HG02798 (cell line): ENCODE data around the gene IL1RAPL1.
A peak's percentile ranks its signal among the peaks of the same experiment; 100 is the strongest.

Experiments
- ATAC-seq: cut with Tn5 transposase; IDR thresholded peaks from one replicate; pipeline ENCODE4 v1.9.1; 2021; ENCODE audit warnings: mild to moderate bottlenecking; ENCODE audit not compliant: unreplicated experiment, poor library complexity

The IL1RAPL1 gene

DNA sequence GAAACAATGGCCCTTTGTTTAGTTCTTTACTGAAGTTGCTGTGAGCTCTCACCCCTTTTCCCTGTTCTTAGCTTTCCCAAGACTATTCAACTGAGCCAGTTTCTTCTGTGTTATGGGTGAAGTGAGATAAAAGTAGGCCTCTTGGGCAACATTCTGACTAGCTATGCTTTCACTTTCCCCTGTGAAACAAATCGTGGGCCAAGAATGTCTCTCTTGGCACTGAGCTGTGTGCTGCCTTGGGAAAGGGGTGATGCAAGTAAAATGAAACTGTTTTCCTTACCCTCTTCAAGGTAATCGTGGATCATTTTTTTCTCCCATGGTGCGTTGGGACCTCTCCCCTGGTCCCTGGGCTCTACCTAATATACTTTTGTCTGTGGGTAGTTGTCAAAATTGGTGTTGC lies 974.2 kb downstream of the IL1RAPL1 start:
- ATAC-seq = no peak

- ATAC-seq = no peak
Measured at GRCh38 chrX:29580560-29580959, 993.3 kb downstream of the IL1RAPL1 start.

DNA sequence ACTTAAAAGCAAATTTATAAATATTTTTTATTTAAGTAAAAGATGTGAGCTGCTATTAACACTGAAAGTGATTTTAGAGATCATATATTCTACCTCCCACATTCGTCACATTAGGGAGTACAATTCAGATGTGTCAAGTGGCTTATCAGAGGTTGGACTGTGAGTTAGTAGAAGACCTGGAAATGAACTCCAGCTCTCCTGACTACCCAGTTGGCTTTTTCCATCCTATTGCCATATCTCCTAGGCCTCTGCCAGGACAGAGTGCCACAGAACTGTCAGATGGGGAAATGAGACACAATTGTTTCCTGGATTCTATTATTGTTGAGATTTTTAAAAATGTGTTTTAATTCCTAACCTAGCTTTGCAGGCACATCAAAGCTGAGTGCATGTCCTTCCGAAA lies 994.0 kb downstream of the IL1RAPL1 start:
- no peak for ATAC-seq

GRCh38 chrX:29587107-29587506 lies 999.9 kb downstream of the IL1RAPL1 start:
- no peak for ATAC-seq

DNA sequence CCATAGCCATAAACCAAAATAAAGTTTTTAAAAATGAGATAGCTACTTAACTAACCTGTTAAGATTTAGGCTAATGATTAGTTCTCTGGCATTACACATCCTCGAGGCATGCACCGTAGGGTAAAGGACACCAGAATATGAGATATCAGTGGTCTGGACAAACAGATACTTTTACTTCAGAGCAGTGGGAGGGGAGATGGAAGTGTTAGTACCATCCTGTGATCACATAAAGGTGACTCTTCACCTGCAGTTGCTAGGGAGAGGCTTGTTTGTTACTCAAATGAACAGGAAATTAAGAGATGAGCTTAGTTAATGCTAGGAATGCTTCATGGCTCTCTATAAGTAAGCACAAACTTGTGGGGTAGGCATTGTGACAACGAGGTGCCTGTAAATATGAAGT lies 1003.7 kb downstream of the IL1RAPL1 start:
- no peak for ATAC-seq

- ATAC-seq = no peak
Measured at GRCh38 chrX:29604381-29604780, 1017.1 kb downstream of the IL1RAPL1 start.

DNA sequence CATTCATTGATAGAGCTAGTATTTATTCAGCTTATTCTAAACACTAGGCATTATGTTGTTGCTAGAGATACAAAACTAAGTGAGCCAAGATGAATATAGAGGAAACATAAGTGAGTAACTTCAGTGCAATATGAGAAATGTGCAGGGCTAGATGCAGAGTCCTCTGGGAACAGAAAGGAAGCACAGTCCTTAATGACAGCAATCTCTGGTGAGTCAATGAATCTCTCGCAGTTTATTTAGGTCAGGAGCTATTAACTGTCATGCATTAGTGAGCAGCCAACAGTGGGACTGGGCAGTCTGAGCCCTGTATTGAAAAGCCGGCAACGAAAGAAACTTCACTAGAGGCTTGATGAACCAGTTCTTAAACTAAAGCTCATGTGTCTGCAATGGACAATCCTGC lies 1030.0 kb downstream of the IL1RAPL1 start:
- no peak for ATAC-seq

DNA sequence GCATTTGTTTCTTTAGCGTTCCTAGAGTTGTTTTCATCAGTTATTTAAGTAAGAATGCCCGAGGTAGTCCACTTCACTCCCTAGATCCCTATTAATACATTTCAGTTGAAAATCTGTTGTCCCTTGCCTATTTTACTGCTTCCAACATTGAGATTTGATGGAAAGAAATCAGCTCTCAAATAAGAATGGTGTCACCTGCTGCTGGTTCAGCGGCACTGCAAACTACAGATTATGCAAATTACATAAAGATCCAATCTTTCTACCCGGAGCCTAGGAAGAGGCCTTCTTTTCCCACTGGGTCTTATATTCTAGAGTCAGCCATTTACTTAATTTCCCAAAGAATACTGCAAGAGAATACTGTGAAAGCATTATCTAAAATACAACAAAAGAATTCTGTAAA lies 1030.5 kb downstream of the IL1RAPL1 start:
- ATAC-seq = no peak

DNA sequence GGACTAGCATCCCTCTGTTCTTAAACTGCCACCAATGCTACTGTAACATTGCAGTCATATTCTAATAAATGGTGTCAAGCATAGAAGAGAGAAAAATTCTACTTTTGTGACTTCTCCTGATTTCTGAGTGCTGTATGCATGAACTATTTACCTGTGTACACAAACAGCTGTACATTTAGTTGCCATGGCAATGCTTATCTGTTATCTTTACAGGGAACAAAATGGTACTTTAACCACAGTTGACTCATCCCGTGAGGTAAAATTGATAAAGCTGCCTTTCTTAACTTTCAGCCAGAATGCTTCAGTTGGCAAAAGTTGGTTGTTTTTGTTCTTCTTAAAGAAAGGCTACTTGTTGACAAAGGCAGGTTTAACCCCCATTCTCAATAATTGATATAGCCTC lies 1040.6 kb downstream of the IL1RAPL1 start:
- no peak for ATAC-seq

- no peak for ATAC-seq
Measured at GRCh38 chrX:29634516-29634915, 1047.3 kb downstream of the IL1RAPL1 start.

- no peak for ATAC-seq
Measured at GRCh38 chrX:29636331-29636730, 1049.1 kb downstream of the IL1RAPL1 start.

GRCh38 chrX:29640106-29640505 lies 1052.9 kb downstream of the IL1RAPL1 start:
- ATAC-seq = no peak

GRCh38 chrX:29641461-29641860 lies 1054.2 kb downstream of the IL1RAPL1 start:
- ATAC-seq = no peak

- ATAC-seq = no peak
Measured at GRCh38 chrX:29643181-29643580, 1055.9 kb downstream of the IL1RAPL1 start.

- ATAC-seq = no peak
Measured at GRCh38 chrX:29648161-29648560, 1060.9 kb downstream of the IL1RAPL1 start.

GRCh38 chrX:29652484-29652883 lies 1065.2 kb downstream of the IL1RAPL1 start:
- no peak for ATAC-seq

GRCh38 chrX:29653721-29654120 lies 1066.5 kb downstream of the IL1RAPL1 start:
- ATAC-seq = no peak

DNA sequence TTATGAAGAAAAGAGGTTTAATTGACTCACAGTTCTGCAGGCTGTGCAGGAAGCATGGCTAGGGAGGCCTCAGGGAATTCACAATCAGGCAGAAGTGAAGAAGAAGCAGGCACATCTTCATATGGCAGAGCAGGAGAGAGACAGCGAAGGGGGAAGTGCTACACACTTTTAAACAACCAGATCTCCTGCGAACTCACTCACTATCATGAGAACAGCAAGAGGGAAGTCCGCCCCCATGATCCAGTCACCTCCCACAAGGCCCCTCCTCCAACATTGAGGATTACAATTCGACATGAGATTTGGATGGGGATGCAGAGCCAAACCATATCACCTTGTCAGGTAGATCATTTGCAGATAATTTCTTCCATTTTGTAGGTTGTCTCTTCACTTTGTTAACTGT lies 1072.7 kb downstream of the IL1RAPL1 start:
- ATAC-seq = no peak

DNA sequence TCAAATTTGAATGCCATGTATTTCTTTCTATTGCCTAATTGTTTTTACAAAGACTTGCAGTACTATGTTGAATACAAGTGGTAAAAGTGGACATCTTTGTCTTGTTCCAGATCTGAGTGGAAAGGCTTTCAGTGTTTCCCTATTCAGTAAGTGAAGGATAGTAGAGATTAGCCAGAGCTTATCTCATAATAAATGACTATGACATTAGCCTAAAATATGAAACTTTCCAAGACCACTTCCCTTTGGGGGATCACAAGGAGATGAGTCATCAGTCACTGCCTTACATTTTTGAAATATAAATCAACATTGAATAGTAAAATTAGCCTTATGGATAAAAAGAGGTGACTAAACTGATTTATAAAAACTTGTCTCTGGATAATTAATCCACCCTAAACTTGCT lies 1074.0 kb downstream of the IL1RAPL1 start:
- no peak for ATAC-seq

- no peak for ATAC-seq
Measured at GRCh38 chrX:29662101-29662500, 1074.9 kb downstream of the IL1RAPL1 start.

- ATAC-seq = peak; percentile 64
Measured at GRCh38 chrX:29662759-29663503, 1075.7 kb downstream of the IL1RAPL1 start.

DNA sequence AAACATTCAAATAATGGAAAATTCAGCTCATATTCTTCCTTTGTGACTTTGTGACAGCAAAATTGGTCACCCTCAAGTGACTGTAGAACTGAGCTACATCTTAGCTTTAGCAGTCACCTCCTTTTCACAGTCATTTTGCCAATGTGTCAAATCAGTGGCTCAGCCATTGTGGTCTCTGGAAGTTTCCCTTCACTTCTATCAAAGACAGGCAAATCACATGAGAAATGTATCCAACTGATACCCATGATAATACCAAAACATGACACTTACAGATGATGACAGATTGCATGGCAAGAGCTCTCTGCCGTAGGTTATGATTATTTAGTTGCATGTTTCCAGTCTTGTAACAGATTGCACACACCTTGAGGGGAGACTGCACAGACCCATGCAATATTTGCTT lies 1078.3 kb downstream of the IL1RAPL1 start:
- ATAC-seq = no peak

GRCh38 chrX:29666366-29666765 lies 1079.1 kb downstream of the IL1RAPL1 start:
- no peak for ATAC-seq
